Activated naive CD8-positive, alpha-beta T cell (primary cell): Measurements from ENCODE around the gene TP53RK.

Experiments used
- H3K27ac Mint-ChIP-seq: one replicate; pipeline ENCODE4 v1.8.0; 2021; ENCODE audit warnings: mixed read lengths
- H3K27me3 Mint-ChIP-seq: one replicate; pipeline ENCODE4 v1.8.0; 2021; ENCODE audit warnings: mixed read lengths
- H3K36me3 Mint-ChIP-seq: one replicate; pipeline ENCODE4 v1.8.0; 2021; ENCODE audit warnings: mixed read lengths
- H3K4me1 Mint-ChIP-seq: one replicate; pipeline ENCODE4 v1.8.0; 2021; ENCODE audit warnings: low read depth, mixed read lengths
- H3K4me3 Mint-ChIP-seq: one replicate; pipeline ENCODE4 v1.8.0; 2021; ENCODE audit warnings: mild to moderate bottlenecking, mixed read lengths
- H3K9me3 Mint-ChIP-seq: one replicate; pipeline ENCODE4 v1.8.0; 2021; ENCODE audit warnings: low read depth, mixed read lengths

Gene TP53RK

DNA sequence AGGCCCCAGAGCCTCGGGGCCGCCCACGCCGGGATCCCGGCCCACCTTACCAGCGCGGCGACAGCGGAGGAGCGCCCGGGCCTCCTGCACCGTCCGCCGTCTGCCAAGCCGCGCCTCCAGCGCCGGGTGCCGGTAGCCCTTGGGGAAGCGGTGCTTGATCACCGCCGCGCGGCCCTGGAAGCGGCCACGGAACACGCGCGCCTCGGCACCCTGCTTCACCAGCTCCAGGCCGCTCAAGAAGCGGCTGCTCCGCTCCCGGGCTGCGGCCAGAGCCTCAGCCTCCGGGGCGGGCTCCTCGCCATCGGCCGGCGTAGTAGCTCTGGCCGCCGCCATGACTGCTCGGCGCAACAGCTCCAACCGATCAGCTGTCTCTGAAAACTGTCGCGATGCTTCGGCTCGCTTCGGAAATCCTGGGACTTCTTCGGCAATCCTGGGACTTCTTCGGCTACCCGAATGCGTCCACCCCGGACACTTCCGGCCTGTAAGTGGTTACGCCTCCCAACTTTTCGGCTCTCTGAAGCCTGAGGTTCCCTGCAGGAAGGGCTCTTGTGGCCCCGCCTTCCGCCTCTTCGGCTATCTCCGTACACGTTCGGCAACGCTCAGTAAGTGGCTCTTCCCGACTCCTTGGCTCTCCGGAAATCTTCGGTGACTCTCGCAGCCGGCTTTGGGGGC lies at the start of gene TP53RK:
TSS of gene TP53RK (minus strand) at position 363 of the 672 bp plus-strand sequence. CDS start at position 333, 30 bp downstream.
- Mint-ChIP-seq H3K27me3 (no peaks in the 10 kb centered on the region), H3K9me3 (no peaks in the 10 kb centered on the region), H3K4me3 (peak within 1 kb of the TSS; percentile 95), H3K27ac (peak within 1 kb of the TSS; percentile 96), H3K4me1 (peaks cover 53% of the 10 kb centered on the region), H3K36me3 (peaks cover 3% of the 10 kb centered on the region)

DNA sequence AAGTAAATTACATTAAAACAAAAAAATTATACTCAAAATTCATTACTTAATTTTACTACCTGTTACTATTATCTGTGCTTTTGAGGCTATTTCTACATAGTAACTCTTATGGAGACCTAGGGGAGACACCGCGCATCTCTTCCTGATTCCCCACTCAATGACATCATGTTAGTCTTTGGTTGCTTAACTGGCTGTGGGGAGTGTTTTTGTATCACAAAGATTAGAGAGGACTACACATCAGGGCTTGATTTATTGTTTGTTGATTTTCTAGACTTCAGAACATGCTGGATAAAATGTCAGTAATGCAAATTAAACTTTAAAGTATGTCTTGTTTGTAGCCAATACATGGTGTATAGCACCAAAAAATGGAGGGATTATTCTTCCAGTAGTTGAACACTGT lies 46.2 kb upstream of the TP53RK start:
- H3K9me3 Mint-ChIP-seq, result no peaks in the 10 kb centered on the region
- peaks cover 6% of the 10 kb centered on the region for H3K27me3 Mint-ChIP-seq
- no peaks in the 10 kb centered on the region for H3K4me1 Mint-ChIP-seq
- H3K27ac Mint-ChIP-seq, result no peak overlapping the region
- H3K36me3 Mint-ChIP-seq, result no peaks in the 10 kb centered on the region
- H3K4me3 Mint-ChIP-seq, result no peak overlapping the region

DNA sequence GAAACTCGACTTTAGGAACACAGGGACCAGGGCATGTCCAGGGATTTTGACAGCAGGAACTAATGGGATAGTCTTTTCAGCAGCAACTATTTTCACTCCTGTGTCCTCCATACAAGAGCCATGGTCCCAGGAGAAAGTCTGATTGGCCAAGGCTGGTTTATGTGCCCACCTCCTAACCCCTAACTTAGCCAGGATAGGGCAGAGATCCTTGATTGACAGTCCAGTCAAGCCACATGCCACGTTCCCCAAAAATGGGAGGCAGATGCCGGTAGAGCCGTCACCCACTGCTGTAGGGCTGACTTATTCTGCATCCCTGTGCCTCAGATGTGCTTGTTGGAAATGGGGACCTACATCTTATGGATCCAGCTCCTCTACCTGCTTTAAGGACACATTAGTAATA lies 42.5 kb upstream of the TP53RK start:
- Mint-ChIP-seq H3K9me3 (no peaks in the 10 kb centered on the region), H3K27me3 (peaks cover 5% of the 10 kb centered on the region), H3K27ac (no peak overlapping the region), H3K36me3 (no peaks in the 10 kb centered on the region), H3K4me3 (no peak overlapping the region), H3K4me1 (no peaks in the 10 kb centered on the region)

DNA sequence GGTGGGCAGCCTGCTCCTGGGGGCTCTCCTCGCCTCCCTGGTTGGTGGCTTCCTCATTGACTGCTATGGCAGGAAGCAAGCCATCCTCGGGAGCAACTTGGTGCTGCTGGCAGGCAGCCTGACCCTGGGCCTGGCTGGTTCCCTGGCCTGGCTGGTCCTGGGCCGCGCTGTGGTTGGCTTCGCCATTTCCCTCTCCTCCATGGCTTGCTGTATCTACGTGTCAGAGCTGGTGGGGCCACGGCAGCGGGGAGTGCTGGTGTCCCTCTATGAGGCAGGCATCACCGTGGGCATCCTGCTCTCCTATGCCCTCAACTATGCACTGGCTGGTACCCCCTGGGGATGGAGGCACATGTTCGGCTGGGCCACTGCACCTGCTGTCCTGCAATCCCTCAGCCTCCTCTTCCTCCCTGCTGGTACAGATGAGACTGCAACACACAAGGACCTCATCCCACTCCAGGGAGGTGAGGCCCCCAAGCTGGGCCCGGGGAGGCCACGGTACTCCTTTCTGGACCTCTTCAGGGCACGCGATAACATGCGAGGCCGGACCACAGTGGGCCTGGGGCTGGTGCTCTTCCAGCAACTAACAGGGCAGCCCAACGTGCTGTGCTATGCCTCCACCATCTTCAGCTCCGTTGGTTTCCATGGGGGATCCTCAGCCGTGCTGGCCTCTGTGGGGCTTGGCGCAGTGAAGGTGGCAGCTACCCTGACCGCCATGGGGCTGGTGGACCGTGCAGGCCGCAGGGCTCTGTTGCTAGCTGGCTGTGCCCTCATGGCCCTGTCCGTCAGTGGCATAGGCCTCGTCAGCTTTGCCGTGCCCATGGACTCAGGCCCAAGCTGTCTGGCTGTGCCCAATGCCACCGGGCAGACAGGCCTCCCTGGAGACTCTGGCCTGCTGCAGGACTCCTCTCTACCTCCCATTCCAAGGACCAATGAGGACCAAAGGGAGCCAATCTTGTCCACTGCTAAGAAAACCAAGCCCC lies 36.2 kb upstream of the TP53RK start:
- H3K4me1 Mint-ChIP-seq, result peaks cover 2% of the 10 kb centered on the region
- H3K4me3 Mint-ChIP-seq, result no peak overlapping the region
- peaks cover 8% of the 10 kb centered on the region for H3K9me3 Mint-ChIP-seq
- H3K27ac Mint-ChIP-seq, result no peak overlapping the region
- peaks cover 2% of the 10 kb centered on the region for H3K27me3 Mint-ChIP-seq
- H3K36me3 Mint-ChIP-seq, result no peaks in the 10 kb centered on the region

DNA sequence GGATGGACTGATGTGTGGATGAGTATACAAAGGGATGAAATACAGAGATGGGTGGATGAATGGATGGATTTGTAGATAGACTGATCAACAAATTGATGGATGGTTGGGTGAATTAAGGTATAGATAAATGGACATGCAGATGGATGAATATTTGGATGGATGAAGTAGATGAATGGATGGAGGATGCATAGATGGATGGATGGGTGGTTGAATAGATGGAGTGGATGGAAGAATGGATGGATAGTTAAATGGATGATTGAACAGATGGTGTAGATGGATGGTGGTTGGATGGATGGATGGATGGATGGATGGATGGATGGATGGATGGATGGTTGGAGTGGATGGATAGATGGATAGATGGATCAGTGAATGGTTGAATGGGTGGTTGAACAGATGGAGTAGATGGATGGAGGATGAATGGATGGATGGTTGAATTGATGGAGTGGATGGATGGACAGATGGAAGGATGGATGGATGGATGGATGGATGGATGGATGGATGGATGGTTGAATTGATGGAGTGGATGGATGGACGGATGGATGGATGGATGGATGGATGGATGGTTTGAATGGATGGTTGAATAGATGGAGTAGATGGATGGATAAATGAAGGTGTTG lies 35.2 kb upstream of the TP53RK start:
- Mint-ChIP-seq H3K4me3 (no peak overlapping the region), H3K36me3 (peaks cover 3% of the 10 kb centered on the region), H3K27me3 (no peaks in the 10 kb centered on the region), H3K4me1 (peaks cover 2% of the 10 kb centered on the region), H3K27ac (no peak overlapping the region), H3K9me3 (peaks cover 15% of the 10 kb centered on the region)

DNA sequence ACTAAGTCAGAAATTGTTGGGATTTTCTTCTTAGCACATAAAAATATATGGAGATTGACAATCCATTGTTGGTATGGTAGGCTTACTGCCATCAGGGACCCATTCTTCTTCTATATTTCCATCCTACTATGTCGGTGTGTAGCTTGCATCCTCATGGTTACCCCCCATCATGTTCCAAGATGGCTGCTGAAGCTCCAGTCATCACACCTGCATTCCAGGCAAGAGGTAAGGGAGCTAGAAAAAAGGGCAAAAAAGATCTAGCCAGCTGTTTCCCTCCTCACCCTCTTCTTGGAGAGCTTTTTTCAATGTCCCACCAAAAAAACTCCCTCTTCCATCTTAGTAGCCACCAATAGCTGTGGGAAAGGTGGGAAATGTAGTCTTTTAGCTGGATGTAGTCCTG lies 33.8 kb upstream of the TP53RK start:
- peaks cover 2% of the 10 kb centered on the region for H3K4me1 Mint-ChIP-seq
- H3K27me3 Mint-ChIP-seq, result peaks cover 2% of the 10 kb centered on the region
- peaks cover 15% of the 10 kb centered on the region for H3K9me3 Mint-ChIP-seq
- peaks cover 3% of the 10 kb centered on the region for H3K36me3 Mint-ChIP-seq
- H3K27ac Mint-ChIP-seq, result no peak overlapping the region
- no peak overlapping the region for H3K4me3 Mint-ChIP-seq

DNA sequence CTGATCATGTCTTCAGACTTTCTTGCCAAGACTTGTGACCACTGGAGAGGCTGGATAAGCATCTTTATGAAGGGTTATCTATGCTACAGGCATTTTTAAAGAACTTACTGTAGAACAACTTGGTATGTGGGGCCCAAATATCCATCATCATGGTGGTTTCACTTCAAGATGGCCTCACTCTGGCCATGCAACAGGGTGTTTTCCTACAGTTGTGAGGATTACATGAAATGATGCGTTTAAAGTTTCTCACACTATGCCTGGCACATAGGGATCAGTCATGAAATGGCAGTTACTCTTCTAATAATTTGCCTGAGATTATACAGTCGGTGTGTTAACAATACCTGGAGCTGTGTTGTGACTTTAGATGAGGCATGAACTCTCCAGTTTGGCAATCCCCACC lies 33.2 kb upstream of the TP53RK start:
- Mint-ChIP-seq H3K36me3 (peaks cover 3% of the 10 kb centered on the region), H3K27me3 (peaks cover 2% of the 10 kb centered on the region), H3K4me3 (no peak overlapping the region), H3K27ac (no peak overlapping the region), H3K4me1 (peaks cover 2% of the 10 kb centered on the region), H3K9me3 (peaks cover 15% of the 10 kb centered on the region)

DNA sequence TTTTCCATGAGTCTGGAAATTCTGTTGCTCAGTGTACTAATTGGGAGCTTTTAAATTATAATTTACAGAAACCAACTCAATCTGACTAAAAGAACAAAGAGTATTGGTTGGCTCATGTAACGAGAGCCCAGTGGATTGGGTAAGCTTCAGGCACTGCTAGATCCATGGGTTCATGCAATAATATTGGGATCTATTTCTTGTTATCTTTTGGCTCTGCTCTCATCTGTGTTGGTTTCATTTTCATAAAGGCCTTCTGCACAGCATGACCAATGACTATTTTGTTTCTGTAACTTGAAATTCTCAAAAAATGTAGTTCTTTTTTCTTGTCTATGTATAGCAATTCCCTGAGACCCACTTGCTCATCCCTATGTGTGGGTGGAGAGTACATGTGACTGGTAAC lies 32.2 kb upstream of the TP53RK start:
- Mint-ChIP-seq H3K4me3 (no peak overlapping the region), H3K36me3 (peaks cover 3% of the 10 kb centered on the region), H3K27ac (no peak overlapping the region), H3K9me3 (peaks cover 15% of the 10 kb centered on the region), H3K4me1 (peaks cover 2% of the 10 kb centered on the region), H3K27me3 (peaks cover 2% of the 10 kb centered on the region)

DNA sequence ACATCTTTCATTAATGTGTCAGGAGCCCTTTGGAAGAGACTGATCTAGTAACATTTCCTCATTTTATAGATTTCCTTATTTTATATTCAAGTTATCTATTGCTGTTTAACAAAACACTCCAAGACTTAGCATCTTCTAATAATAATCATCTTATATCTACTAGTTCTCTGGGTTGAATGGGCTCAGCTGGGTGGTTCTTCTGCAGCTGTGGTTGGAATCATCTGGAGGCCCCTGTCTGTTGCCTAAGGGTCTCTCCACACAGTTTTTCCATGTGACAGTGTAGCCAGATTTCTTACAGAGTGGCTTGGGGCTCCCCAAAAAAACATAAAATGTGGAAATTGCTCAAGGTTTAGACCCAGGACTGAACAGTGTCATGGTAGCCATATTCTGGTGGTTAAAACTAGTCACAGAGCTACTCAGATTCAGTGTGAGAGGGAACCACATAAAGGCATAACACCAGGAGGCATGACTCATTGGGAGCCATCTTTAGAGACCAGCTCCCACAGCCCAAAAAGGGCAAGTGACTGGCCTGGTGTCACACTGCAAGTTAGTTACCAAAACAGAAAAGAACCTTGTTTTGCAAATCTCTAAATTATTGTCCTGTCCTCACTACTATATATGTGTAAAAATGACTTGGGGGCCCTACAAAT lies 31.7 kb upstream of the TP53RK start:
- Mint-ChIP-seq H3K4me1 (peaks cover 2% of the 10 kb centered on the region), H3K27me3 (peaks cover 2% of the 10 kb centered on the region), H3K36me3 (peaks cover 3% of the 10 kb centered on the region), H3K4me3 (no peak overlapping the region), H3K9me3 (peaks cover 15% of the 10 kb centered on the region), H3K27ac (no peak overlapping the region)

DNA sequence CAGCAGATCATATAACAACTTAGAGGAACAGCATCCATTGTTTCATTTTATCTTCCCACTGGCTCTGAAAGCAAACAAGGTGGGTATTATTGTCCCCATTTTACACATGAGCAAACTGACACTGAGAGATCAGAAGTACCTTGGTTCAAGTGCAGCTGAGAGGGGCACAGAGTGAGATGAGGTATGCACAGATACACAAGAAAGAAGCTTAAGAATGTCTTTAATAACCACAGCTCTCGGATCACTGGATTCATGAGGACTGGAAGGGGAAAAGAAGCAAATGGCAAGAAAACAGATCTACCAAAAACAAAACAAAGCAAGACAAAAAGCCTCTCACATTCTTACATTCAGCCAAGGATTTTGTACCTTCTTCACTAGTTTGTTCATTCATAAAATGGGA lies 30.8 kb upstream of the TP53RK start:
- Mint-ChIP-seq H3K4me3 (no peak overlapping the region), H3K27ac (no peak overlapping the region), H3K27me3 (peaks cover 4% of the 10 kb centered on the region), H3K4me1 (peaks cover 2% of the 10 kb centered on the region), H3K9me3 (peaks cover 15% of the 10 kb centered on the region), H3K36me3 (peaks cover 3% of the 10 kb centered on the region)

DNA sequence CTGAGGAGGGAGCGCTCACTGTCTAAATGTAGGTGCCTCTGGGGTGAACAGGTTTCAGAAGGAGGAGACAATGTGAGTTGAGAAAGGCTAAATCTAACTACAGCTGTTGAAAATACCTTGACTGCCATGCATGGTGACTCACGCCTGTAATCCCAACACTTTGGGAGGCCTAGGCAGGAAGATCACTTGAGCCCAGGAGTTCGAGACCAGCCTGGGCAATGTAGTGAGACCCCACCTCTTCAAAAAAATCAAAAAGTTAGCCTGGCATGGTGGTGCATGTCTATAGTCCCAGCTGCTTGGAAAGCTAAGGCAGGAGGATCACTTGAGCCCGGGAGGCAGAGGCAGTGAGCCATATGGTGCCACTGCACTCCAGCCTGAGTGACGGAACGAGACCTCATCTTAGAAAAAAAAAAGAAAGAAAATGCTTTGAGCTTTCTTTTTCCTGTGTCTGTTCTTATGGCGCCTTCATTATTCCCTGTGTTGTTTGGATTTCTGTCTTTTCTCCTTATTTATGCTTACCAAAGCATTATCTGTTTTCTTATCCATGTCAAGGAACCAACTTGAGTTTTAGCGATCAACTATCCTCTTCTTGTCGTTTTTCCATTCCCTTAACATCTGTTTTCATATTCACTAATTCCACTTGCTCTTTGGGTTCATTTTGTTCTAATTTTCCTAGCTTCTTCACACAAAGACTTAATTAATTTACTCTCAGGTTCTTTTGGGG lies 28.7 kb upstream of the TP53RK start:
- peaks cover 2% of the 10 kb centered on the region for H3K4me1 Mint-ChIP-seq
- H3K9me3 Mint-ChIP-seq, result peaks cover 15% of the 10 kb centered on the region
- no peak overlapping the region for H3K27ac Mint-ChIP-seq
- peaks cover 10% of the 10 kb centered on the region for H3K27me3 Mint-ChIP-seq
- peaks cover 3% of the 10 kb centered on the region for H3K36me3 Mint-ChIP-seq
- H3K4me3 Mint-ChIP-seq, result no peak overlapping the region

DNA sequence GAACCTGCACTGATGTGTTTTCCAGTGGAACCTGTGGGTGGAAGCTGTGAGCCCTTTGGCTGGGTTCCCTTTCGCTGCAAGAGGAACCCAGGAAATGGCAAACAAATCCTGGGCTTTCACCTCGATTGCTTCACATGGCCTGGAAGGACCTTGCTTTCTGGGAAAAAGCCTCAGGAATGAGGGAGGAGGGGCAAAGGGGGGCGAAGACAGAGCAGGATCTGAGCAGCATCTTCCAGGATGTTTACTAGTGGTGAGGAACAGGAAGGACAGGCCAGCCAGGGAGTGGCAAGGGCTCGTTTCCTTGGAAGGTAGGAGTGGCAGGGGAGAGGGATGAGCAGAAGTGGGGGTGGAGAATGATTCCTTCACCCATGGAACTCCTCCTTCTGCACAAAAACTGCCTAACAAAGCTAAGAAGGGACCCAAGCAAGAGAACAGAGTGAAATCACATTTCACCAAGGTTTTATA lies 26.1 kb upstream of the TP53RK start:
- Mint-ChIP-seq H3K27me3 (peaks cover 15% of the 10 kb centered on the region), H3K4me1 (peaks cover under 1% of the 10 kb centered on the region), H3K36me3 (peaks cover 3% of the 10 kb centered on the region), H3K9me3 (peaks cover 6% of the 10 kb centered on the region), H3K27ac (no peak overlapping the region), H3K4me3 (no peak overlapping the region)

DNA sequence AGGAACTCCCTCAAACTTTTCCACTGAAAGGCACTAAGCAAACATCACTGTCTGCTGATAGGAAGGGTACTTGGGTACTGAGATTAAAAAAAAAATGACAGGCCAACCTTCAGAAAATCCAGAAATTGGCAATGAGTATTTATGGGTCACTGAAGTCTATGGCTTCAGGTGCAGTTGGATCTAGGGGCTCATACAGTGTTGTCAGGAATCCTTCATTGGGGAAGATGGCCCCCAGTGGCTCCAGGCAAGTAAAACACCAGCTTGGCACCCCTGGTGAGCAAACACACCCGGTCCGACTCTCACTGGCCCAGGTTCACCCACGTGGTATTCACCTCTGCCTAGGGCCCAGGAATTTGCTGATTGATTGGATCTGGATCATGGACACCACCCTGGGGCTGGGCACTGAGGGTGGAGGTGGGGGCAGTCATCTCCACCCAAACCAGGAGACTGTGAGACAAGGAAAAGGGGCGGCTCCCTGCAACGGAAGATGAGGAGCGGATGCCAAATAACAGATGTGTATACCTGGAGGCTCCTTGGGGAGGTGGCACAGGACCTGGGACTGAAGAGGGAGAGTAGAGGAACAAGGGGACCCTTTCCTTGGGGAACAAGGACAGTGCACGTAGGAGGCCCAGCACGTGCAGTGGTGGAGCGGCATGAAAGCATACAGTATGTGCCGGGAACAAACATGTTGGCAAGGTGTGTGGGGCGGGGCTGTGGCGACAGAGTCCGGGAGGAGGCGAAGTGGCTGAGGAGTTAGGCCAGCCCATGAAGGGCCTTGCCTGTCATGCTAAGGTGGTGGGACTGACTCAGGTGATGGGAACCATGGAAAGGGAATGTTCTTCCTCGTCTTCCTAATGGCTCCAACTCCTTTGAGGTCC lies 25.0 kb upstream of the TP53RK start:
- Mint-ChIP-seq H3K4me1 (peaks cover 7% of the 10 kb centered on the region), H3K36me3 (no peaks in the 10 kb centered on the region), H3K4me3 (no peak overlapping the region), H3K27ac (no peak overlapping the region), H3K9me3 (no peaks in the 10 kb centered on the region), H3K27me3 (peaks cover 21% of the 10 kb centered on the region)
